ENCODE data around the gene TM4SF18. TPM values are rescaled to one million over a fixed set of nuclear protein-coding genes. Genes with fewer than 3 reads are reported as not detected.

Gene TM4SF18, protein sequence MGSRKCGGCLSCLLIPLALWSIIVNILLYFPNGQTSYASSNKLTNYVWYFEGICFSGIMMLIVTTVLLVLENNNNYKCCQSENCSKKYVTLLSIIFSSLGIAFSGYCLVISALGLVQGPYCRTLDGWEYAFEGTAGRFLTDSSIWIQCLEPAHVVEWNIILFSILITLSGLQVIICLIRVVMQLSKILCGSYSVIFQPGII
- 56.6 and 75.3 TPM in 2 replicates for total RNA-seq

DNA sequence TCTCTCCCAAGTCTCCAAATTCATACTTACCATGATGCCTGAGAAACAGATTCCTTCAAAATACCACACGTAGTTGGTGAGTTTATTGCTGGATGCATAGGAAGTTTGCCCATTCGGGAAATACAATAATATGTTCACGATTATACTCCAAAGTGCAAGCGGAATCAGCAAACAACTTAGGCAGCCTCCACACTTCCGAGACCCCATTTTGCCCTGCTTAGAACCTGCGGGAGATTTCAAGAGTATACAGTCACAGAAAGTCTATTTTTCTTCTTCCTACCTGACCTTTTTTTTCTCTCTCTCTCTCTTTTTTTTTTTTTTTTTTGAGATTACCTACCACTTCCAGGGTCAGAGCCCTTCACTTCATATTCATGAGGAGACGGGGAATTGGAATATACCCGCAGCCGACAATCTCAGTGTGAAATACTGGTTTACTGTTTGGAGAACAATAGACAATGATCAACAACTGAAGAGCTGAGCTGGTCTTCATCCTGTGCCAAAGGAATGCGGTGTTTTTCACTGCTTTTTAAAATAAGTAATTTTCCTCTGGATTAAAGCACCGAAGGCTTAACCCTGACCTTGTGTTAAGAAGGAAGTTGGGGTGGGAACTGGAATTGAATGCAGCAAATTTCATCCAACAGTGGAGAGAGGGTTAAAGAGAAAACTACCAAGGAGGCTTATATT is at the start of gene TM4SF18:
TSS of gene TM4SF18 (minus strand) at position 461 of the 684 bp plus-strand sequence. CDS start at position 207, 254 bp downstream.

DNA sequence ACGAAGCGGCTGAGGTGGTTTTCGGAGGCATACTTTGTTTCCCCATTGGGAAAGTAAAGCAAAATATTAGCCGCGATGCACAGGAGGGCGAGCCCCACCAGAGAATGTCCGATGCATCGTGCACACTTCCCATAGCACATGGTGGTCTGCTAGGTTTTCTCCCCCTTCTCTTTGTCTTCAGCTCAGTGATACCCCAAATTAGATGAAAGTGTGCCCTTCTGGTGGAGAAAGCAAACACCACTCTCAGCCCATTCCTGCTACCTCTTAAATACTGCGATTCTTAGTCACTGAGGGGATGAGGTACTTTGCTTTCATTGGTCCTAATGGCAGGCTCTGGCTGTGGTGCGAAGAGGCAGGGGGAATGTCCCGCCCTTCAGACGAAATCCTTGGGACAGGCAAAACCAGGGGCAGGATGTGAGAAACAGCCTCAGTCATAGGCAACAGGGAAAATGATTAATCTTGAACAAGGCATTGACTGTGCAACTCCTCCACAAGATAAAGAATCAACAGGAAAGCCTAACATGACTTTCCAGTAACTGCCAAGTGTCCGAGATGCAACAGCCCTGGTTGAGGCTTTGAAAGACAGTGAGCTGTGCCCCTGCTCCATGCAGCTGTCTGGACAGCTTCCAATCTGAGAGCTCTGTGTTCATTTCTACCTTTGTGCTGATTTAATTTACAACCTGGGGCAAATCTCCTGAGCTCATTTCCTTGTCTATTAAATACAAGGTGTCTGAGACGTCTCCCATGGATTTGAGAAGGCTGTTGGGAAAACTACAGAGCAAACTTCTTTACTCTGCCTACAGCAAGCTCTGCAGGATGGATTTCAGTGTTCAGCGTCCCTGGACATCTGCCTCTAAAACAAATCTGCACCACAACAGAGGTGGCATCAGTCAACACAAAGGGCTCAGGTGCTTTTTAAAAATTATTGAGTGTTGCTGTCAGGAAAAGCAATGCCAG is 44.2 kb upstream of the TM4SF18 start, which contains the start of gene TM4SF1:
TSS of gene TM4SF1 (minus strand) at position 242 of the 957 bp plus-strand sequence. CDS start at position 140, 102 bp downstream.

Other genes with a start within 250 kb of the TM4SF18 start
- 21.6 and 28.5 TPM in 2 replicates for gene HLTF, start 247.1 kb downstream of the TM4SF18 start, total RNA-seq
- 10.3 and 16.0 TPM in 2 replicates for gene HPS3, start 204.0 kb downstream of the TM4SF18 start, total RNA-seq
- 0.28 TPM in 1 of 2 replicates, not detected in the other for gene CP, start 111.8 kb downstream of the TM4SF18 start, total RNA-seq
- gene TM4SF1, start 44.0 kb upstream of the TM4SF18 start, total RNA-seq = 774 and 910 TPM in 2 replicates
- not detected in 2 replicates for gene TM4SF4, start 141.1 kb upstream of the TM4SF18 start, total RNA-seq

Data from endothelial cell of coronary artery (primary cell).